IPS DF 6.9 (cell line): Measurements from ENCODE around the gene ASTN2.

Experiments
- DNase-seq: peaks from one replicate; pipeline ENCODE4 v3.0.0-alpha.2; 2013; ENCODE audit warnings: low read depth, low spot score
- H3K27ac ChIP-seq: one replicate; pipeline ENCODE4 v1.5.1; 2013; ENCODE audit warnings: low read length, control low read depth
- H3K27me3 ChIP-seq: 2 replicates; pipeline ENCODE4 v1.6.1; 2013; ENCODE audit warnings: mild to moderate bottlenecking, low read length; ENCODE audit not compliant: control insufficient read depth, insufficient read depth
- H3K36me3 ChIP-seq: 2 replicates; pipeline ENCODE4 v1.6.1; 2013; ENCODE audit warnings: low read length; ENCODE audit not compliant: control insufficient read depth, insufficient read depth
- H3K4me1 ChIP-seq: 2 replicates; pipeline ENCODE4 v1.6.1; 2013; ENCODE audit warnings: low read length; ENCODE audit not compliant: control insufficient read depth, insufficient read depth
- H3K4me3 ChIP-seq: 2 replicates; pipeline ENCODE4 v1.5.1; 2013; ENCODE audit warnings: mild to moderate bottlenecking, low read length
- H3K9me3 ChIP-seq: 2 replicates; pipeline ENCODE4 v1.6.1; 2013; ENCODE audit warnings: low read length, inconsistent platforms; ENCODE audit not compliant: control insufficient read depth, insufficient read depth
- WGBS: extraction: QIAGEN DNeasy Blood & Tissue Kit; methylation state at CpG from one replicate; pipeline ENCODE4 v1.1.7; 2013; ENCODE audit warnings: mixed read lengths, missing lambda C conversion rate; ENCODE audit not compliant: insufficient read length, insufficient coverage; 5-methylcytosine and 5-hydroxymethylcytosine counted together

ASTN2 gene

DNA sequence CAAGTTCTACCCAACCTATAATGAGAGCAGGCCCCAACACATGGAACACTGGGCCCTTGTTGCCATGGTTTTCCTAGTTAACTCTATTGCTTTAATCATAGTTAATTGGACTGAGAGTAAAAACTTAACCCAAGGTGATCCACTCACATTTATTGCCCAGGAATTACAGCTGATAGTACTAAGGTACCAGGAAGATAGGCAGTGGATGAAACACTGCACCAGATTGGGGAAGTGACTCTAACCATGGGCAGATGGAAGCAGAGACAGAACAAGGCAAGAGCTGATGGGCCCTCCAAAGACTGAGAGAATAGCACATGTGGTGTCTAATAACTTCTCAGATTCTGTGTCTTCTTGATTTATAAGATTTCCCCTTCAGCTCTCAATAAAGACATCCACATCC lies 873.5 kb downstream of the ASTN2 start:
- DNase-seq = no peak
- Histone ChIP-seq H3K4me3 (no peak overlapping the region), H3K27me3 (no peaks in the 10 kb centered on the region), H3K36me3 (no peaks in the 10 kb centered on the region), H3K9me3 (no peaks in the 10 kb centered on the region), H3K4me1 (0 out of 2 replicates have a peak, but pooled peaks cover 2% of the 10 kb centered on the region), H3K27ac (no peak overlapping the region)

DNA sequence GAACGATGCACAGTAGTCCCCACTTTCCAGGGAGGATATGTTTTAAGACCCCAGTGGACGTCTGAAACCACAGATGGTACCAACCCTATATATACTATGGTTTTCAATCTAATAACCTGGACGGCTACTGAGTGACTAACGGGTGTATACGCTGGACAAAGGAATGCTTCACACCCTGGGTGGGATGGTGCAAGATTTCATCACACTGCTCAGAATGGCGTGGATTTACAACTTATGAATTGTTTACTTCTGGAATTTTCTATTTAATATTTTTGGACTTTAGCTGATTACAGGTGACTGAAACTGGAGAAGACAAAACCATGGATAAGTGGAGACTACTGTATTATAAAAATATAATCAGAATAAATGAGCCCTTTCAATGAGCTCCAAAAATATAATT lies 875.3 kb downstream of the ASTN2 start:
- WGBS = no CpG with 5 or more reads among the region's 6 CpGs
- Histone ChIP-seq H3K4me1 (0 out of 2 replicates have a peak, but pooled peaks cover 2% of the 10 kb centered on the region), H3K4me3 (no peak overlapping the region), H3K27ac (no peak overlapping the region), H3K27me3 (no peaks in the 10 kb centered on the region), H3K9me3 (no peaks in the 10 kb centered on the region), H3K36me3 (no peaks in the 10 kb centered on the region)
- no peak for DNase-seq

DNA sequence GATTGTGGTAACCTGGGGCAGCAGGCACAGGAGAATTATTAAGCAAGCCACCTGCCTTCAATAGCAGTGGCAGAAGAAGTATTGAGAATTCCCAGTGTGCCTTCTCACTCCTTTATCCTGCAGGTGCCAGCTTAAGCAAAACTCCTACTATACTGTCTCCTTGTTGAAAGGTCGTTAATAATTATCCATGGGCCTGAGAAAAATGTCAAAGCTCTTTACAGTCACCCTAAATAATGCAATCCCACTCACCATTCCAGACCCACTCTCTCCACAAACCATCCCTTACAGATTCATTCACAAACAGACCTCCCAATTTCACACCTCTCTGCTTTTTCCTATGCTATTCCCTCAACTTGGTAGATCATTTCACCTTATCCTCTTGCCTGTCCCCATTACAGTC lies 889.2 kb downstream of the ASTN2 start:
- Histone ChIP-seq H3K9me3 (no peaks in the 10 kb centered on the region; the same call in 1 of the 2 replicates), H3K4me1 (no peaks in the 10 kb centered on the region), H3K27ac (no peak overlapping the region), H3K27me3 (no peaks in the 10 kb centered on the region), H3K36me3 (no peaks in the 10 kb centered on the region), H3K4me3 (no peak overlapping the region)
- DNase-seq = no peak
- WGBS = no CpG with 5 or more reads among the region's 1 CpG

DNA sequence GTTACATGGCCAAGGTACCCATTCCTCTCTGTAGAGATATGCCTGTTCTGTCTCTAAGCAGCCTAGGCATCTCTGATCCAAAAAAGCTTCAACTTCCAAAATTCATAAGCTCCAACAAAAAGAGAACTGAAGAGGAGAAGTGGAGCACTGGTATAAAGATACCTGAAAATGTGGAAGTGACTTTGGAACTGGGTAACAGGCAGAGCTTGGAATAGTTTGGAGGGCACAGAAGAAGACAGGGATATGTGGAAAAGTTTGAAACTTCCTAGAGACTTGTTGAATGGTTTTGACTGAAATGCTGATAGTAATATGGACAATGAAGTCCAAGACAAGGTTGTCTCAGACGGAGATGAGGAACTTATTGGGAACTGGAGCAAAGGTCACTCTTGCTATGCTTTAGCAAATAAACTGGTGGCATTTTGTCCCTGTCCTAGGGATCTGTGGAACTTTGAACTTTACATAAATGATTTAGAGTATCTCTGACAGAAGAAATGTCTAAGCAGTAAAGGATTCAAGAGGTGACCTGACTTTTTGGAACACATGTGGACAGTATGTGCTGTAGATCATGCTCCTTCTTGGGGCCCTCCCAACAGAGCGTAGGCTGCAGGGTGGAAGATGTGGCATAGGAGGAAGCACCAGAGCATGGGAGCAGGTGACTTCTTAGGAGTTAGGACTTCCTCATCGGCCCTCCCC lies 889.9 kb downstream of the ASTN2 start:
- no peaks in the 10 kb centered on the region for H3K4me1 ChIP-seq
- no peaks in the 10 kb centered on the region; the same call in 1 of the 2 replicates for H3K9me3 ChIP-seq
- WGBS = no CpG with 5 or more reads among the region's 3 CpGs
- DNase-seq = no peak
- H3K27me3 ChIP-seq = no peaks in the 10 kb centered on the region
- H3K36me3 ChIP-seq = no peaks in the 10 kb centered on the region
- H3K4me3 ChIP-seq = no peak overlapping the region
- H3K27ac ChIP-seq = no peak overlapping the region

DNA sequence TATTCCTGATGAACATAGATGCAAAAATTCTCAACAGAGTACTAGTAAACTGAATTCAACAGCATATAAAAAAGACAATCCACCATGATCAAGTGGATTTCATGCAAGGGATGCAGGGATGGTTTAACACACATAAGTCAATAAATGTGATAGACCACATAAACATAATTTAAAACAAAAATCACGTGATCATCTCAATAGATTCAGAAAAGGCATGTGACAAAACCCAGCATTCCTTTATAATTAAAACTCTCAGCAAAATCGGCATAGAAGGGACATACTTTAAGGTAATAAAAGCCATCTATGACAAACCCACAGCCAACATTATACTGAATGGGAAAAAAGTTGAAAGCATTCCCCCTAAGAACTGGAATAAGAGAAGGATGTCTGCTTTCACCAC lies 894.6 kb downstream of the ASTN2 start:
- Histone ChIP-seq H3K27ac (no peak overlapping the region), H3K36me3 (no peaks in the 10 kb centered on the region), H3K4me1 (no peaks in the 10 kb centered on the region), H3K27me3 (no peaks in the 10 kb centered on the region), H3K4me3 (no peak overlapping the region), H3K9me3 (no peaks in the 10 kb centered on the region; the same call in 1 of the 2 replicates)
- no peak for DNase-seq
- WGBS = no CpG with 5 or more reads among the region's 2 CpGs

DNA sequence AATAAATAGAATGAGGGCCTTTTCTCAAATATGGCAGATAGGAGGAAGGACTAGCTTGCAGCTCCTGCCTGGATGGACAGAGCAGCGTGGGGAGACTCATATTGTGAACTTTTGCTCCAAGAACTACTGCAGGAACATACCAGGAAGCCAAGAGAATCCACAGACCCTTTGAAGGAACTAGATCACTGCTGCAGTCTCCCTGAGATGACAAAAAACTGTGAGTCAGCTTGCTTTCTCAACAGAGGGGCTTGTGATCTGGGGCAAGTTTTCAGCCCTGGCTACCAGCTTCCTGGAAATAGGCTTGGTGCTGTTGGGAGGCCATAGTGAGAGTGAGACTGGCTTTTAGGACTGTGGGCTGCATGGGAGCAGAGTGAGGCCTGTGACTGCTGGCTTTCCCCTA lies 898.4 kb downstream of the ASTN2 start:
- H3K27me3 ChIP-seq = no peaks in the 10 kb centered on the region
- no peak overlapping the region for H3K27ac ChIP-seq
- H3K4me3 ChIP-seq = no peak overlapping the region
- no peaks in the 10 kb centered on the region for H3K4me1 ChIP-seq
- WGBS = no CpG with 5 or more reads among the region's 1 CpG
- DNase-seq = no peak
- H3K36me3 ChIP-seq = no peaks in the 10 kb centered on the region
- peaks cover 2% of the 10 kb centered on the region for H3K9me3 ChIP-seq

DNA sequence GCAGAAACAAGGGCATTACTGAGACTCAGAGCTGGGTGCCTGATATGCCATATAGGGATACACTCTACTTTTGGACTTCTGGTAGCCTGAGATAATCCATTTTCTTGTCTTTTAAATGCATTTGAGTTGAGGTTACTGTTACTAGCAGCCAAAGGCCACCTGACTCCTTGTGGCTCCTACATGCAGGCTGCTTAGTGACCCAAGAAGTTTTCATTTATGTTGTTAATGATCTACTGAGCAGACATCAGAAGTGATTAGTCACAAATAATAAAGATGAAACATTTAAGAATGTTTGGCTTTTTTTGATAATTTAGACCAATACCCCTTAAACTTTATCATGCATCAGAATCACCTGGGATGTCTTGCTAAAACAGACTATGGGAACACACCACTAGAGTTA lies 899.3 kb downstream of the ASTN2 start:
- Histone ChIP-seq H3K27me3 (no peaks in the 10 kb centered on the region), H3K4me1 (no peaks in the 10 kb centered on the region), H3K36me3 (no peaks in the 10 kb centered on the region), H3K27ac (no peak overlapping the region), H3K4me3 (no peak overlapping the region), H3K9me3 (peaks cover 2% of the 10 kb centered on the region)
- no peak for DNase-seq

DNA sequence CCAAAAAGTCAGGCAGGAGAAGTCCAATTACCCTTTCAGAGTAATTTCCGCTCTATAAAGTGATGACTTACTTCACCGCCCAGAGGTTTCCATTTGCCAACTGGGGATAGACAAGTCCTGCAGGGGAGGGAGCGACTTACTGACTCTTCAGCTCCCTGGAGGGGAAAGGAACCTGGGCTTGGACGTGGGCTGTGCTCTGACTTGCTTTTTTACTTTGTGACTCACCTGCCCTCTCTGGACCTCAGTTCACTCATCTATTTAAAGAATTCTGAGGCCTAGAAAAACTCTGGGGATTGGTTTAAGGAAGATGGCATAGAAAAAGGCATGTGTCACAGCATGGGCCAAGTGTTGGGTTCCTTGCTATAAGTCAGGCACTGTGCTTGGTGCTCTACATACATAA lies 908.2 kb downstream of the ASTN2 start:
- Histone ChIP-seq H3K36me3 (no peaks in the 10 kb centered on the region), H3K4me3 (no peak overlapping the region), H3K4me1 (no peaks in the 10 kb centered on the region), H3K27me3 (no peaks in the 10 kb centered on the region), H3K27ac (no peak overlapping the region), H3K9me3 (no peaks in the 10 kb centered on the region)
- DNase-seq = no peak
- no CpG with 5 or more reads among the region's 4 CpGs for WGBS

DNA sequence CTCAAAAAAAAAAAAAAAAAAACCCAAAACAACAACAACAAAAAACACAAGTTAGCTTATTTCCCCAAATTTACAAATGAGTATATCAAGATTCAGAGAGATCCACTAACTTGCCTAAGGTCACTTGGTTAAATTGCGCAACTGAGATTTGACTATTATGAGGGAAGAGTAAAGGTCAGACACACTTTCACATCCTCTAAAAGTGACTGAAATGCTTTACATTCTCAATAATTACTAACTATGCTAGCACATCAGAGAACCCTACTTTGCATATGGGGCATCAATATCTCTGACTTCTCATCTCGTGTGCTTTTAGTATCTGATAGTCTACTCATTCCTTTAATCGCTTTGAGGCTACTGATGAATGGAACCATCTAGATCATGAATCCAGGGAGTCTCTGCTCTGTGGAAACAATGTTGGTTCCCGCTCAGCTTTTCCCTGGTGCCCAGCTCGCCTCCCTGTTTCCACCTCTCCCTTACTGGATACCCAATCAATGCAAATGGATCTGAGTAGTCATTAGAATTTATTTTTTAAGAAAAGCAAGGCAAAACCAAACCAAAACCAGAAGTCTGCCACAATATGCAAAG lies 909.9 kb downstream of the ASTN2 start:
- no CpG with 5 or more reads among the region's 5 CpGs for WGBS
- H3K9me3 ChIP-seq = no peaks in the 10 kb centered on the region
- H3K27ac ChIP-seq = no peak overlapping the region
- no peaks in the 10 kb centered on the region for H3K27me3 ChIP-seq
- H3K4me3 ChIP-seq = no peak overlapping the region
- H3K4me1 ChIP-seq = no peaks in the 10 kb centered on the region
- no peak for DNase-seq
- H3K36me3 ChIP-seq = no peaks in the 10 kb centered on the region

DNA sequence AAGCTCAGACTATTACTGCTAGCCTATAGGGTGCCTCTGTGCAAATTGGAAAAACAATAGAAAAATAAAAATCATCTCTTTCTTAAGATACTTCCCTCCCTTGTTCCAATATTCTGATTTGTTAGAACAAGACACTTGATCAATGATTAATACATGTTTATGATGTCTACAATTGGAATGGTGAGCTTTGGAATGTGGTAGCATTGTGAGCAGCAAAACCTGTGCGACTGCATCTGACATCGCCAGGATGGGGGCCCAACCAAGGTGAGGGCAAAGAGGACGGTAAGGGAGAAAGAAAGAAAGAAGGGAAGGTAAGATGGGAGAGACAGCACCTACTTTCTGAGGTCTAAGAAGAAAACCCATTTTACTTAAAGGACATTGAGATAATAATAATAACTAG lies 910.8 kb downstream of the ASTN2 start:
- H3K4me1 ChIP-seq = no peaks in the 10 kb centered on the region
- H3K9me3 ChIP-seq = no peaks in the 10 kb centered on the region
- H3K36me3 ChIP-seq = no peaks in the 10 kb centered on the region
- no CpG with 5 or more reads among the region's 3 CpGs for WGBS
- no peak overlapping the region for H3K27ac ChIP-seq
- H3K4me3 ChIP-seq = no peak overlapping the region
- H3K27me3 ChIP-seq = no peaks in the 10 kb centered on the region
- no peak for DNase-seq

DNA sequence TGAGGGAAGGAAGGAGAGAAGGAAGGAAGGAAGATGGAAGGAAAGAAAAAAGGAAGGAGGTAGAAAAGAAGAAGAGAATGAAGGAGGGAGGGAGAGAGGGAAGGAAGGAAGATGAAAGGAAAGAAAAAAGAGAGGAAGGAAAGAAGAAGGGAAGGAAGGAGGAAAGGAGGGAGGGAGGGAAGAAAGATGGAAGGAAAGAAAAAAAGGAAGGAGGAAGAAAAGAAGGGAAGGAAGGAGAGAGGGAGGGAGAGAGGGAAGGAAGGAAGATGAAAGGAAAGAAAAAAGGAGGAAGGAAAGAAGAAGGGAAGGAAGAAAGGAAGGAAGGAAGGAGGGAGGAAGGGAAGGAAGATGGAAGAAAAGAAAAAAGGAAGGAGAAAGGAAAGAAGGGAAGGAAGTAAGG lies 912.1 kb downstream of the ASTN2 start:
- Histone ChIP-seq H3K27ac (no peak overlapping the region), H3K9me3 (no peaks in the 10 kb centered on the region), H3K36me3 (no peaks in the 10 kb centered on the region), H3K27me3 (no peaks in the 10 kb centered on the region), H3K4me1 (no peaks in the 10 kb centered on the region), H3K4me3 (no peak overlapping the region)
- no peak for DNase-seq
